ENCODE measurements around the gene HACD2.
"Not testable (repeated sequence)": the region's sequence is repeated elsewhere in the genome, so short reads cannot be mapped to it uniquely, and the experiment has no call there.

HACD2 gene

GRCh38 chr3:123523023-123523412 is 61.8 kb downstream of the HACD2 start:
- no peak for DNase-seq

- no peak for DNase-seq
Measured at GRCh38 chr3:123522320-123523022, 62.4 kb downstream of the HACD2 start.

GRCh38 chr3:123521179-123521969 is 63.5 kb downstream of the HACD2 start:
- no peak for DNase-seq

- no peak for DNase-seq
Measured at GRCh38 chr3:123520656-123521055, 64.2 kb downstream of the HACD2 start.

- no peak for DNase-seq
Measured at GRCh38 chr3:123518892-123519485, 65.9 kb downstream of the HACD2 start.

GRCh38 chr3:123511726-123512125 is 73.1 kb downstream of the HACD2 start:
- DNase-seq: no peak

- no peak for DNase-seq
Measured at GRCh38 chr3:123511084-123511483, 73.8 kb downstream of the HACD2 start.

- no peak for DNase-seq
Measured at GRCh38 chr3:123508178-123508577, 76.7 kb downstream of the HACD2 start.

GRCh38 chr3:123505820-123506219 is 79.0 kb downstream of the HACD2 start:
- no peak for DNase-seq

- no peak for DNase-seq
Measured at GRCh38 chr3:123503203-123503602, 81.7 kb downstream of the HACD2 start.

- DNase-seq: no peak
Measured at GRCh38 chr3:123499322-123499721, 85.5 kb downstream of the HACD2 start.

GRCh38 chr3:123498761-123499160 is 86.1 kb downstream of the HACD2 start:
- DNase-seq: peak; percentile 9 to 17

- no peak for DNase-seq
Measured at GRCh38 chr3:123493912-123494311, 90.9 kb downstream of the HACD2 start.

GRCh38 chr3:123491966-123492587 is 92.8 kb downstream of the HACD2 start:
- no peak for DNase-seq

- no peak for DNase-seq
Measured at GRCh38 chr3:123489400-123490004, 95.4 kb downstream of the HACD2 start.

- no peak for DNase-seq
Measured at GRCh38 chr3:123488645-123489347, 96.1 kb downstream of the HACD2 start.

GRCh38 chr3:123487063-123487462 is 97.8 kb downstream of the HACD2 start:
- DNase-seq: not testable (repeated sequence)

GRCh38 chr3:123486460-123486859 is 98.4 kb downstream of the HACD2 start:
- DNase-seq: no peak

GRCh38 chr3:123485551-123485950 is 99.3 kb downstream of the HACD2 start:
- no peak for DNase-seq

- DNase-seq: no peak
Measured at GRCh38 chr3:123483146-123483545, 101.7 kb downstream of the HACD2 start.

- no peak for DNase-seq
Measured at GRCh38 chr3:123481722-123482457, 103.0 kb downstream of the HACD2 start.

GRCh38 chr3:123481071-123481470 is 103.8 kb downstream of the HACD2 start:
- no peak for DNase-seq

Measured in cerebellar nuclear complex (tissue), 1 donor.